Bone marrow (tissue), 2 donors: ENCODE measurements around the gene TLR2.
"Not testable (repeated sequence)": the region's sequence is repeated elsewhere in the genome, so short reads cannot be mapped to it uniquely, and the experiment has no call there.

Experiments
- DNase-seq, 2 donors: peaks; one replicate each; lab custom pipeline; 2025; lab: John Stamatoyannopoulos, UW

The TLR2 gene

GRCh38 chr4:153661908-153662307, 22.2 kb upstream of the TLR2 start:
- no peak for DNase-seq

DNA sequence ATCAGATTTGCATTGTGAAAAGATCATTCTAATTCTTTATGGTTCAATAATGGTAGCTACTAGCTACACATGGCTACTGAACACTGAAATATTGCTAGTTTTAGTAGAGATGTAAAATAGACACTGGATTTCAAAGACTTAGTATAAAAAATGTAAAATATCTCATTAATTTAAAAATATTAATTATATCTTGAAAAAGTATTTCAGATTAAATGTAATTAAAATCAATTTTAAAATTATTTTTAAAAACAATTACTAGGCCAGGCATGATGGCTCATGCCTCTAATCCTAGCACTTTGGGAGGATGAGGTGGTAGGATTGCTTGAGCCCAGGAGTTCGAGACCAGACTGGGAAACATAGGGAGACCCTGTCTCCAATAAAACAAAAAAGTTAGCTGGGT, 20.4 kb upstream of the TLR2 start:
- no peak for DNase-seq

GRCh38 chr4:153666505-153666904, 17.6 kb upstream of the TLR2 start:
- DNase-seq = not testable (repeated sequence)

- no peak for DNase-seq
These were observed 15.4 kb upstream of the TLR2 start for GRCh38 chr4:153668647-153669046.

GRCh38 chr4:153669838-153670237, 14.2 kb upstream of the TLR2 start:
- no peak for DNase-seq

GRCh38 chr4:153676486-153676885, 7.6 kb upstream of the TLR2 start:
- DNase-seq = no peak

DNA sequence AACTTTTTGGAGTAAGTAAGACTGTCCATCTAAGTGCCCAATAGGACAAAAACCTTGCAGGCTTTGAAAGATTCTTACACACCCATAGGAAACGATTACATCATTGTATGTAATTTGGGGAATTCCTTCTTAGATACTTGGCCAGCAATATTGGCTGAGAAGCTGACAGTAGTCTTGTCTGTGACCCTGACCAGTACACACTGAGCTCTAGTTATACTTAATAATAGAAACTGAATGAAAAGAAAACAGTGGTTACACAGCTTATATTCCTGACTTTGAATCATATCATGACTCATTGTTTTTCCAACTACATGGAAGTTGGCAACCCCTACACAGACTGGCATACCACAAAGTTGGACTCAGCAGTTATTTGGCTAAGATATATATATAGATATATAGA, 7.1 kb upstream of the TLR2 start:
- no peak for DNase-seq

GRCh38 chr4:153679486-153679885, 4.6 kb upstream of the TLR2 start:
- DNase-seq = no peak

DNA sequence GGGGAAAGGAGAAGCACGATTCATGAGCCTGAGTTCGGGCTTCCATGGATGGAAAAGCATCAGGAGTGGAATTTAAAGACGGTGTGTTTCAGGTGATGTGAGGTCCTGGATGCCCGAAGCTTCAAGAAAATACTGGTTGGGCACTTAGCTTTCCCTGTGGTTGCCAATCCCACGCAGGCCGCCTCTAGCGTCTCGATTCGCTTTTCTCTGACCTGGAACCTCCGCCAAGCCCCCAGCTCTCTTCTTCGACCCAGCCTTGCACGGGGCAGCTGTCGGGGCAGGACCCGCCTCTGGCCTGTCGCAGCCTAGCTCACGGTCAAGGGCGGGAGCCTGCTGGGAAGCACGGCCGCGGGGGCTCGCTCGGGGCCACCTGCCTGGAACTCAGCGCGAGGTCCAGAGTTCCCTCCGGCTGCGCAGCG, 308 bp upstream of the TLR2 start:
- no peak for DNase-seq

DNA sequence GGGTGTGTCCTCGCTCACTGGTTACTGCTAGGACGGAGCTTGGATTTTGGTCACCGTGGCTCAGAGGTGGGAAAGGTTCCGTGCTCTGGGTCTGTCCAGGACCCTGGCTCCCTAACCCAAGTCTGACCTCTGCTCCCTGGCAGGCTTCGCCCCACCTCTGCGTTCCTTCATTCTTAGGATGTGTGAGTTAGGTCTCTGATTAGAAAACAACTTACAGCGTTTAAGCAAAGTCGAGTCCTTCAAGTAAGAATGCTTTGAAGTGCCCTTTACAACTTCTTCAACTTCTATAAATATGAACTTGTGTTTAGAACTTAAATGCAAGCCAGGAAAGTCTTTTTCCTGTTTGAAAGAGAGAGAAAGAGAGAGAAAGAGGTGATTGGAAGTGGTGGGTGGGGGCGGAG, 891 bp downstream of the TLR2 start:
- DNase-seq = no peak

- no peak for DNase-seq
These were observed 20.4 kb downstream of the TLR2 start for GRCh38 chr4:153704522-153704921.

- peak in 1 of 2 donors; percentile 50 for DNase-seq
These were observed 21.8 kb downstream of the TLR2 start for GRCh38 chr4:153705743-153706468.

DNA sequence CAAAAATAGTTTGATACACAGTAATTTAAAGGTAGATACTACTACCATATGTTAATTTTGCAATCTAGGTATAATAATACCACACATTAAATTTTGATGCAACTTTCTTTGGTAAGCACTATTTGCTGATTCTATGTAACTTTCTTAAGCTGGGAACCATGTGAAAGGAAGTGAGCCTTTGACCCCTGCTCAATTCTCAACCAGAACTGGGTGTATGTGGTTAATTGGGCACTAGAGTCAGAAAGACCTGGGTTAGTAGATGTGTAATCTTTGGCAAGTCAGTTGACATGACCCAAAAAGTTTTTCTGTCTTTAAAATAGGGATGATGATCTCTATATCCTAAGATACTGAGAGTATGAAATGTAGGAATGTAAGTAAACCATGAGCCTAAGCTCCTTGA, 22.4 kb downstream of the TLR2 start:
- no peak for DNase-seq

DNA sequence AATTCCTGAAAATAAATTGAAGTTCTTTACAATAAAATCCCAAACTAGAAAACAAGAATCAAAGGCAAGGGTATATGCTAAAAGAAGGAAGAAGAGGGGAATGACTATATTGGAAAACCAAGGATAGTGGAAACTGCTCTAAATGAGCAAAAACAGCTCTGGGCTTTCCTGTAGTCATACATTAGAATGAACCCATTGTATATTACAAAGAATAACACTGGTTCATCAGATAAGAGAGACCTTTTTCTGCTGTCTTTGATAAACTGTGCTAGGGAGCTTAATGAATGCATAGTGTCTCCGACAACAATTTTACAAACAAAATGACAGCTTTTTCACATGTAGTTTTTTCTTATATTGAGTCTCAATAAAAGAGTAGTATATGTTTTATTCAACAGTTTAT, 26.6 kb downstream of the TLR2 start:
- DNase-seq = no peak

DNA sequence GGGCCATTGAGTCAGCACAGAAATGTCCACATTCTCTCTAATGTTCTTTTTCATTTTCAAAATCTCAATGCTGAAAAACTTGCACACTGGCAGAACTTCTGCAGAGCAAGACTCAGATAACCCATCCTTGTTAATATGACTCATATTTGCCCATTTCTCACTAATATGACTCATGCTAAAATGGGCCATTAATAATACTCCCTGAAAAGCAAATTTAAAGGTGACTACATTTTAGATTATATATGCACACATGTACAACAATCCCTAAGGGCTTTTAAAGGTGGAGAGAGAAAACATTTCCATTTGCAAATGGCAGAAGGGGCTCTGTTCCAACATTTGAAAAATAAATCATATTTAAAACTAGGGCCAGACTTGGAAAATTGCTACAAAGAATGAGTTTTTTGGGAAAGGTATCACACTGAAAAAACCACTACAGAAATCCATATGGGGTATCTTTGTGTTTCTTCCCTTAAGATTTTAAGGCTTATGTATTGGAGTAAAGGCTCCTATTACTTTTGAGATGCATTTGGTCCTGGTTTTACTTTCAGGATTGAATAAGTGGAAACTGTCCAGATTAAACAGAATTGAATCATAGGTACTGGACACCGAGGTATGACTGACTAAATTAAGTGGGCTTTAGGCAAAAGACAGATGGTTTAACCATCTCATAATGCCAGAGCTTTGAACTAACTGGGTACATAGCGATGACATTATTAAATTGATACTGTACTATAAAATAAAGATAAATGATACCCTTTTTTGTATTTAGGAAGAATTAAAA, 30.0 kb downstream of the TLR2 start:
- DNase-seq = no peak

DNA sequence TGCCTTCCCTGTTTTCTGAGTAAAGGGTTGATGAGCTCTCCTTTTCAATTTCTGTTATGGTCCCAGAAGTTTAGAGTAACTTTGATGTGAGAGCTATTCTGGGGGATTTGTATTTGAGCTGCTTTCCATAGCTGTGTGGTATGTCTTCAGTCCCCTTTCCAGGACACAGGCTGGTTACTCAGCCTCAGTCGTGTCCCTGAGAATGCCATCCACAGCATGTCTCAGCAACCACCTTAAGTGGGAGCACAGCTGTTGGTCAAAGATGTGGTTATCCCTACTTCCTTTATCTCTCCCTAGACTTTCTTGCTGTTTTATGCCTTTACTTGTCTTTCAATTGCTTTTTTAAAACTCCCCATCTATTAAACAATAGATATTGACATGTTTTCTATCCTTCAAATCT, 38.0 kb downstream of the TLR2 start:
- DNase-seq = no peak

DNA sequence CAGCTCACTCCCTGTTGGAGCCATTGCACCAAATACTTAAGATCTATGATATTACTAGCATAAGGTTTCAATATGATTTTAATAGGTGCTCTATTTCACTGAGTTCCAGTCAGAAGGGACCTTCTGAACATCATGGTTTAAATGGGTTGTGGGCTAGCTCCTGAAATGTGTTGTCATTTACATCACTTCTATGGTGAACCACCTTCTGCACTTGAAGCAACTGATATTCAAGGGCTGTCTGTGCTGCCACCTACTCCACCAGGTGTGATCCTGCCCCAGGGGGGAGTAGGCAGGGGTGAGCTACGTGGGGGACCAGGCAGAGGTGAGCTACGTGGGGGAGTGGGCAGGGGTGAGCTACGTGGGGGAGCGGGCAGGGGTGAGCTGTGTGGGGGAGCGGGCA, 40.5 kb downstream of the TLR2 start:
- DNase-seq = no peak

GRCh38 chr4:153725136-153725830, 41.2 kb downstream of the TLR2 start:
- no peak for DNase-seq

GRCh38 chr4:153725831-153726154, 41.7 kb downstream of the TLR2 start:
- no peak for DNase-seq

DNA sequence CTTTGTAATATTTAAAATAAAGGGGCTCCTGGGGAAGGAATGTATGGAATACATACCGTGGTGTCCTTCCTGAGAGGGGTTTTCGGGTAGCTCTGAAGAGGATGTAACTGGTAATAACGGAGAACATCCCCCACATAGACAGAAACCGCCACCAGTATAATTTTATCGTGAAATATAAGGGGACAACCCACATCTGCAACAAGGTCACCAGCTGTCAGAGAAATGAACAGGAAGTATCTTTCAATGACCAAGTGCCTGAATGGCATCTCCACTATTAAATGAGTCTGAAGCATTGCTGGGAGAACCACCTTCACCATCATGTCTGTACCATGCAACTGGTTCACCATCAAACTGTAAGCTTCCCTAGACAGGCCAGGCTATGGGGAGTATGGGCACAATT, 44.1 kb downstream of the TLR2 start:
- no peak for DNase-seq

DNA sequence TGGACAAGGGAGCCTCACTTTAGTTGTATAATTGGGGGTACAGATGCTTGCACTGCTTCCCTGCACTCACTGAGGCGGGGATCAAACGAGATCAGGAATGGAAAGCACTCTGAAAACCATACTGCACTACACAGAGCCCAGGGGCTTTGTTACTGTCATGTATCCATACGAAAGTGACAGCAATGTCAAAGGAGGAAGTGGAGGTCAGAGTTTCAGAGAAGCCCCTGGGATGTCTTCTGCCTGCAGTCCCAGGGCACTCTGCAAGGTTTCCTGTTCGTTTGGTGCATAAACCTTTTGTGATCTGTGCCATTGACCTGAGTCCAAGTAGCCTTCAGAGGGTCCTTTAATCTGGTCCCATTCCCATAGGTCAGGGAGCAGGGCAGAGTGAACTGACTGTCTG, 44.6 kb downstream of the TLR2 start:
- peak in 1 of 2 donors; percentile 37 for DNase-seq

DNA sequence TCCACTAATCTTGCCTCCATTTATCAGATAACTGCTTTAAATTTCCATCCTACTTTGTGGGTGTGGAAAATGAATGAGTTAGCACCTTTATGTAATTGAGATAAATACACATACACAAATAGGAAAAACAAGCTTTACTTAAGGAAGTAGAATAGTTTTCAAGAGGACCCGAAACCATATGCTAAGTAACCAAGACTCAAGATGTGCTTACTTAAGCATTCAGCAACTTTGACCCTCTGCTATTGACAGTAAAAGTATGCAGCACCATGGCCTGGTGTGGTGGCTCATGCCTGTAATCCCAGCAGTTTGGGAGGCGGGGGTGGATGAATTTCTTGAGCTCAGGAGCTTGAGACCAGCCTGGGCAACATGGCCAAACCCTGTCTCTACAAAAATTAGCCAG, 45.8 kb downstream of the TLR2 start:
- DNase-seq = no peak

GRCh38 chr4:153731239-153731638, 47.2 kb downstream of the TLR2 start:
- DNase-seq = peak in 1 of 2 donors; percentile 45
